ENCODE data around the gene ZBTB18. TPM values are rescaled to one million over a fixed set of nuclear protein-coding genes. Genes with fewer than 3 reads are reported as not detected.

ZBTB18 gene
- total and polyA plus RNA-seq, 2 donors (not counting 1 experiment from before 2014, with no cell fraction given), result 38.4 to 130 TPM

- no peaks in the 10 kb centered on the region for H3K79me2 ChIP-seq (ENCODE audit: control insufficient read depth, insufficient read depth, low read length)
- ATAC-seq (ENCODE audit: low read depth), result no peak
- H3K27me3 Mint-ChIP-seq, result peaks cover 28% of the 10 kb centered on the region
- H3K4me1 Mint-ChIP-seq, result no peaks in the 10 kb centered on the region
- H3K4me2 ChIP-seq (replicated peaks; ENCODE audit: low read depth, low read length, poor library complexity, severe bottlenecking), result no peak overlapping the region
- H4K20me1 ChIP-seq (ENCODE audit: control insufficient read depth, insufficient read depth, low read length, poor library complexity, severe bottlenecking), result no peaks in the 10 kb centered on the region
- H3K36me3 ChIP-seq (replicated peaks in 1 of 2; ENCODE audit: control extremely low read depth in 1 of 2, control insufficient read depth in 1 of 2, extremely low read depth in 1 of 2, insufficient read depth in 2 of 2, low read length in 1 of 2), result no peaks in the 10 kb centered on the region
- H2AFZ ChIP-seq (ENCODE audit: insufficient read depth, low read depth, low read length, poor library complexity, severe bottlenecking), result no peak overlapping the region
- no peak overlapping the region for H3K9ac ChIP-seq (ENCODE audit: low read length)
- no peak for DNase-seq
- H3K27ac ChIP-seq (ENCODE audit: low read length in 2 of 2), result no peak overlapping the region
- H3K4me1 ChIP-seq (ENCODE audit: control insufficient read depth in 2 of 2, insufficient read depth in 2 of 2, low read length in 2 of 2), result no peaks in the 10 kb centered on the region
- CTCF ChIA-PET, result no interaction called here
- H3K4me3 ChIP-seq (ENCODE audit: control extremely low read depth in 1 of 5, extremely low read depth in 1 of 5, insufficient read depth in 1 of 5, low read depth in 2 of 5, low read length in 4 of 5), result no peak overlapping the region
- no peak overlapping the region for H3K27ac Mint-ChIP-seq
- POLR2A ChIA-PET, result no interaction called here
- TF ChIP-seq EZH2 (IDR thresholded peaks at IDR 0.05; ENCODE audit: borderline replicate concordance, insufficient read depth, low read depth, low read length, poor library complexity, severe bottlenecking), result no peak
- TF ChIP-seq CTCF (IDR thresholded peaks at IDR 0.05), result no peak
- peaks cover 0 to 13% (median 0%) of the 10 kb centered on the region in 4 experiments for H3K27me3 ChIP-seq (replicated peaks in 1 of 4; ENCODE audit: control extremely low read depth in 1 of 4, control insufficient read depth in 3 of 4, insufficient read depth in 4 of 4, low read length in 3 of 4)
- WGBS (ENCODE audit: insufficient coverage), result no CpG with 5 or more reads among the region's 2 CpGs
- H3K4me3 Mint-ChIP-seq, result no peak overlapping the region
- intact Hi-C loops (cut with micrococcal nuclease), result no loop called here
- no peaks in the 10 kb centered on the region for H3K9me3 Mint-ChIP-seq (ENCODE audit: insufficient read depth)
- no peaks in the 10 kb centered on the region for H3K9me3 ChIP-seq (ENCODE audit: control extremely low read depth in 1 of 3, control insufficient read depth in 2 of 3, insufficient read depth in 1 of 3, low read length in 2 of 3)
Measured at GRCh38 chr1:244022311-244022710, 28.8 kb upstream of the ZBTB18 start.

GRCh38 chr1:244022864-244023440 lies 28.1 kb upstream of the ZBTB18 start:
- POLR2A ChIA-PET, result no interaction called here
- Histone ChIP-seq H3K4me2 (replicated peaks; ENCODE audit: low read depth, low read length, poor library complexity, severe bottlenecking) (no peak overlapping the region), H3K27me3 (replicated peaks in 1 of 4; ENCODE audit: control extremely low read depth in 1 of 4, control insufficient read depth in 3 of 4, insufficient read depth in 4 of 4, low read length in 3 of 4) (peaks cover 0 to 13% (median 0%) of the 10 kb centered on the region in 4 experiments), H3K27ac (ENCODE audit: low read length in 2 of 2) (no peak overlapping the region), H2AFZ (ENCODE audit: insufficient read depth, low read depth, low read length, poor library complexity, severe bottlenecking) (no peak overlapping the region), H3K4me1 (ENCODE audit: control insufficient read depth in 2 of 2, insufficient read depth in 2 of 2, low read length in 2 of 2) (no peaks in the 10 kb centered on the region), H3K4me3 (ENCODE audit: control extremely low read depth in 1 of 5, extremely low read depth in 1 of 5, insufficient read depth in 1 of 5, low read depth in 2 of 5, low read length in 4 of 5) (no peak overlapping the region), H3K9ac (ENCODE audit: low read length) (no peak overlapping the region), H3K79me2 (ENCODE audit: control insufficient read depth, insufficient read depth, low read length) (no peaks in the 10 kb centered on the region), H4K20me1 (ENCODE audit: control insufficient read depth, insufficient read depth, low read length, poor library complexity, severe bottlenecking) (no peaks in the 10 kb centered on the region), H3K36me3 (replicated peaks in 1 of 2; ENCODE audit: control extremely low read depth in 1 of 2, control insufficient read depth in 1 of 2, extremely low read depth in 1 of 2, insufficient read depth in 2 of 2, low read length in 1 of 2) (no peaks in the 10 kb centered on the region), H3K9me3 (ENCODE audit: control extremely low read depth in 1 of 3, control insufficient read depth in 2 of 3, insufficient read depth in 1 of 3, low read length in 2 of 3) (no peaks in the 10 kb centered on the region)
- CTCF ChIA-PET, result no interaction called here
- TF ChIP-seq CTCF (IDR thresholded peaks at IDR 0.05), result no peak
- no peak for TF ChIP-seq EZH2 (IDR thresholded peaks at IDR 0.05; ENCODE audit: borderline replicate concordance, insufficient read depth, low read depth, low read length, poor library complexity, severe bottlenecking)
- H3K4me1 Mint-ChIP-seq, result no peaks in the 10 kb centered on the region
- WGBS (ENCODE audit: insufficient coverage), result 94% methylated on average over 6 of the region's 9 CpGs
- no peak overlapping the region for H3K4me3 Mint-ChIP-seq
- intact Hi-C loops (cut with micrococcal nuclease), result no loop called here
- DNase-seq (no peak), ATAC-seq (ENCODE audit: low read depth) (no peak)
- H3K27me3 Mint-ChIP-seq, result peaks cover 34% of the 10 kb centered on the region
- no peaks in the 10 kb centered on the region for H3K9me3 Mint-ChIP-seq (ENCODE audit: insufficient read depth)
- no peak overlapping the region for H3K27ac Mint-ChIP-seq

Data from B cell (primary cell).